Esophagus muscularis mucosa (tissue), 4 donors: Measurements from ENCODE around the gene PLAGL2.

Experiments
- EP300 ChIP-seq: sonication (generic); formaldehyde crosslinking; IDR thresholded peaks from one replicate; pipeline ENCODE4 v1.6.1; 2017; ENCODE audit warnings: antibody characterized with exemption
- POLR2AphosphoS5 ChIP-seq, 2 donors: sonication (generic); formaldehyde crosslinking; IDR thresholded peaks; one replicate each; pipeline ENCODE4 v1.6.1; 2017; ENCODE audit warnings: antibody characterized with exemption in 2 of 2
- TF ChIP-seq, protein P1 (sequence below), 3 experiments: fragments of 200-600 bp in 2 of 3; fragments of 450-650 bp in 1 of 3; sonication (generic) in 2 of 3; IDR thresholded peaks; one replicate each; pipeline ENCODE4 v1.5.1; 2017 to 2019; ENCODE audit warnings: antibody characterized with exemption in 3 of 3, mild to moderate bottlenecking in 2 of 3, moderate library complexity in 1 of 3

DNA sequence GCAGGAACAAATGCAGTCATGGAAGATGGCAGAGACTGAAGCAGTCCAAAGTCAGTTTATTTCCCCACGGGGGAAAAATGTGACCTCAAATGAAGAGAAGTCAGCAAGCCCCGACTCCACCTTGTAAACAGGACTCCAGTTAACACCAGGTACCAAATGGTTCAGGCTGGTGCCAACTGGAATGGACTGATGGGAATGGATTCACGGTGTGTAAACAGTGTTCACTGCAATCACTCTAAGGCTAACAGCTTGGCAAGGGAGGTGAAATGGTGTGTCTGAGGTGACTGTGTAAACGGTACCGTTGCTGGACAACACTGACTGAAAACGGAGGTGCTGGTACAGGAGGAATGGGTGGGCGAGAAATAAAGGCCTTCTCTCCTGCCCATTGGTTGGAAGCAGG, 12.0 kb downstream of the PLAGL2 start:
- TF ChIP-seq, protein P1, sequence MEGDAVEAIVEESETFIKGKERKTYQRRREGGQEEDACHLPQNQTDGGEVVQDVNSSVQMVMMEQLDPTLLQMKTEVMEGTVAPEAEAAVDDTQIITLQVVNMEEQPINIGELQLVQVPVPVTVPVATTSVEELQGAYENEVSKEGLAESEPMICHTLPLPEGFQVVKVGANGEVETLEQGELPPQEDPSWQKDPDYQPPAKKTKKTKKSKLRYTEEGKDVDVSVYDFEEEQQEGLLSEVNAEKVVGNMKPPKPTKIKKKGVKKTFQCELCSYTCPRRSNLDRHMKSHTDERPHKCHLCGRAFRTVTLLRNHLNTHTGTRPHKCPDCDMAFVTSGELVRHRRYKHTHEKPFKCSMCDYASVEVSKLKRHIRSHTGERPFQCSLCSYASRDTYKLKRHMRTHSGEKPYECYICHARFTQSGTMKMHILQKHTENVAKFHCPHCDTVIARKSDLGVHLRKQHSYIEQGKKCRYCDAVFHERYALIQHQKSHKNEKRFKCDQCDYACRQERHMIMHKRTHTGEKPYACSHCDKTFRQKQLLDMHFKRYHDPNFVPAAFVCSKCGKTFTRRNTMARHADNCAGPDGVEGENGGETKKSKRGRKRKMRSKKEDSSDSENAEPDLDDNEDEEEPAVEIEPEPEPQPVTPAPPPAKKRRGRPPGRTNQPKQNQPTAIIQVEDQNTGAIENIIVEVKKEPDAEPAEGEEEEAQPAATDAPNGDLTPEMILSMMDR (IDR thresholded peaks at IDR 0.05): no peak
- TF ChIP-seq POLR2AphosphoS5 (IDR thresholded peaks at IDR 0.05) (no peak), EP300 (no peak)
